GM12878 (cell line): Measurements from ENCODE around the gene PLEKHN1. TPM values are rescaled to one million over a fixed set of nuclear protein-coding genes. Genes with fewer than 3 reads are reported as not detected.

Experiments
- ATAC-seq: fragments of 200-7000 bp; cut with Tn5 transposase; 3 replicates; pipeline ENCODE4 v1.9.1; 2020; ENCODE audit warnings: mild to moderate bottlenecking, moderate library complexity
- BruUV-seq: library from RNA; stranded (reverse); fragments of 400-500 nt; replicated peaks from 2 replicates; lab custom pipeline; 2021; lab: Mats Ljungman, UMichigan
- CTCF ChIA-PET: fragments of 300-600 bp; sonication (Branson Sonifier 250); formaldehyde crosslinking; extraction: SDS; loops from one replicate; lab custom pipeline; 2021; ENCODE audit warnings: inconsistent platforms; lab: Yijun Ruan, JAX
- POLR2A ChIA-PET: fragments of 350-600 bp; formaldehyde crosslinking; extraction: SDS; loops from one replicate; lab custom pipeline; 2021; ENCODE audit warnings: inconsistent platforms; lab: Charles Lee
- RAD21 ChIA-PET: fragments of 300-600 bp; sonication (Branson Sonifier 250); formaldehyde crosslinking; loops from one replicate; lab custom pipeline; 2023; ENCODE audit warnings: antibody characterized with exemption; ENCODE audit not compliant: unreplicated experiment; lab: Charles Lee
- SMC1A ChIA-PET: fragments of 300-600 bp; sonication (Branson Sonifier 250); formaldehyde crosslinking; loops from one replicate; lab custom pipeline; 2023; ENCODE audit not compliant: unreplicated experiment, uncharacterized antibody; lab: Charles Lee
- DNase-seq: peaks from one replicate; pipeline ENCODE4 v3.0.0-alpha.2; 2011; ENCODE audit warnings: low read depth, low spot score
- FAIRE-seq: peaks from 3 replicates; lab custom pipeline; 2011; peaks lifted over from hg19 to GRCh38; lab: Jason Lieb, UNC
- H2AFZ ChIP-seq: 2 replicates; pipeline ENCODE4 v1.6.0; 2011; ENCODE audit warnings: low read depth, low read length, control low read depth; ENCODE audit not compliant: control insufficient read depth
- H3K27ac ChIP-seq: 2 replicates; pipeline ENCODE4 v1.5.1; 2011; ENCODE audit warnings: control low read depth; ENCODE audit not compliant: control insufficient read depth, insufficient read depth
- H3K27me3 ChIP-seq, 2 experiments: replicated peaks in 1 of 2; 2 replicates each; pipeline versions ENCODE4 v1.6.0 to v1.6.1; 2011; ENCODE audit warnings: low read length in 1 of 2; ENCODE audit not compliant: control insufficient read depth in 2 of 2, insufficient read depth in 2 of 2
- H3K36me3 ChIP-seq, 2 experiments: 2 replicates each; pipeline ENCODE4 v1.5.1; 2011; ENCODE audit warnings: low read length in 1 of 2; ENCODE audit not compliant: control insufficient read depth in 2 of 2, insufficient read depth in 2 of 2
- H3K4me1 ChIP-seq: 2 replicates; pipeline ENCODE4 v1.6.1; 2011; ENCODE audit warnings: mild to moderate bottlenecking, low read length, moderate library complexity, mixed read lengths; ENCODE audit not compliant: control insufficient read depth, insufficient read depth
- H3K4me2 ChIP-seq: 2 replicates; pipeline ENCODE4 v1.6.0; 2011; ENCODE audit warnings: control low read depth; ENCODE audit not compliant: control insufficient read depth, insufficient read depth
- H3K4me3 ChIP-seq: fragments of 200-600 bp; sonication (generic); 2 replicates; pipeline ENCODE4 v1.5.1; 2016
- H3K79me2 ChIP-seq: 2 replicates; pipeline ENCODE4 v1.6.0; 2011; ENCODE audit warnings: low read length; ENCODE audit not compliant: control insufficient read depth, insufficient read depth
- H3K9ac ChIP-seq: 2 replicates; pipeline ENCODE4 v1.8.0; 2011; ENCODE audit warnings: low read length, control low read depth, mixed read lengths; ENCODE audit not compliant: control insufficient read depth, insufficient read depth
- H3K9me3 ChIP-seq: replicated peaks from 3 replicates; pipeline ENCODE4 v1.5.1; 2011; ENCODE audit warnings: mild to moderate bottlenecking, low read length; ENCODE audit not compliant: control insufficient read depth, insufficient read depth
- H4K20me1 ChIP-seq: 2 replicates; pipeline ENCODE4 v1.6.0; 2011; ENCODE audit not compliant: control insufficient read depth, insufficient read depth
- BHLHE40 ChIP-seq, 2 experiments: fragments of 450-650 bp in 1 of 2; IDR thresholded peaks; 2 replicates each; pipeline ENCODE4 v1.6.1; 2011 to 2017; ENCODE audit warnings: low read depth in 2 of 2, borderline replicate concordance in 1 of 2, improper control_type of control experiment in 1 of 2, low read length in 1 of 2, mild to moderate bottlenecking in 1 of 2
- CREM ChIP-seq: IDR thresholded peaks from 2 replicates; pipeline ENCODE4 v1.6.1; 2014; ENCODE audit warnings: antibody characterized with exemption, low read depth
- DPF2 ChIP-seq: fragments of 450-650 bp; IDR thresholded peaks from 2 replicates; pipeline ENCODE4 v1.6.1; 2017; ENCODE audit warnings: mild to moderate bottlenecking
- FOXK2 ChIP-seq: fragments of 450-650 bp; IDR thresholded peaks from 2 replicates; pipeline ENCODE4 v1.6.1; 2017; ENCODE audit warnings: mild to moderate bottlenecking, moderate library complexity
- HDGF ChIP-seq: fragments of 450-650 bp; IDR thresholded peaks from 2 replicates; pipeline ENCODE4 v1.6.1; 2016; ENCODE audit warnings: antibody characterized with exemption
- MEF2B ChIP-seq: fragments of 450-650 bp; IDR thresholded peaks from 2 replicates; pipeline ENCODE4 v1.6.1; 2018; ENCODE audit warnings: mild to moderate bottlenecking, moderate library complexity; ENCODE audit not compliant: partially characterized antibody, poor library complexity, severe bottlenecking
- MTA3 ChIP-seq: IDR thresholded peaks from 2 replicates; pipeline ENCODE4 v1.6.1; 2012; ENCODE audit warnings: low read length, inconsistent platforms, borderline replicate concordance
- MYB ChIP-seq: fragments of 150-350 bp; IDR thresholded peaks from 2 replicates; pipeline ENCODE4 v1.6.1; 2014; ENCODE audit warnings: mild to moderate bottlenecking, low read depth, low read length, borderline replicate concordance
- NKRF ChIP-seq: fragments of 450-650 bp; conservative IDR thresholded peaks from 2 replicates; pipeline ENCODE4 v1.6.1; 2017; ENCODE audit warnings: mild to moderate bottlenecking, moderate library complexity
- RAD51 ChIP-seq: fragments of 450-650 bp; IDR thresholded peaks from 2 replicates; pipeline ENCODE4 v1.6.1; 2016; ENCODE audit warnings: moderate library complexity, mild to moderate bottlenecking, inconsistent platforms
- RCOR1 ChIP-seq: conservative IDR thresholded peaks from 2 replicates; pipeline ENCODE4 v1.6.1; 2012; ENCODE audit warnings: low read depth, low read length, improper control_type of control experiment
- SPI1 ChIP-seq: IDR thresholded peaks from 2 replicates; pipeline ENCODE4 v1.6.1; 2011; ENCODE audit warnings: low read depth, mild to moderate bottlenecking, low read length, moderate library complexity, borderline replicate concordance; ENCODE audit not compliant: insufficient read depth
- SREBF1 ChIP-seq: IDR thresholded peaks from 2 replicates; pipeline ENCODE4 v1.6.1; 2012; ENCODE audit warnings: mild to moderate bottlenecking, low read length
- WGBS: methylation state at CpG from one replicate; pipeline ENCODE4 v1.1.6; 2016; ENCODE audit warnings: low lambda C conversion rate; ENCODE audit not compliant: insufficient replicate concordance, insufficient coverage; ENCODE audit errors: missing lambda C conversion rate; 5-methylcytosine and 5-hydroxymethylcytosine counted together
- in situ Hi-C: fragments of 300-500 bp; cut with MboI; formaldehyde crosslinking; loops from 9 replicates; pipeline ENCODE4 v1.14.3; 2018; ENCODE audit warnings: mixed read lengths
- intact Hi-C: fragments of 100-400 bp; cut with micrococcal nuclease; formaldehyde crosslinking; loops from one replicate; pipeline ENCODE4 v1.14.2; 2022; ENCODE audit not compliant: unreplicated experiment
- polyA plus RNA-seq, 11 experiments: library from polyadenylated mRNA; depleted of rRNA in 4 of 11; unstranded in 6 of 11; stranded (reverse) in 5 of 11; fragments of >200 nt; fragmentation: Nextera tagmentation in 4 of 11; fragmentation: Illumina TruSeq in 1 of 11; extraction: Ambion mirVana in 4 of 11; extraction: Trizol in 1 of 11; gene quantifications; 1 replicate in 1 of 11; 2 replicates in 10 of 11; pipeline versions ENCODE4 v1.2.1 to v1.2.3, GENCODE V29; 2011 to 2016; ENCODE audit warnings: inconsistent platforms in 2 of 11, missing spikeins in 2 of 11, low read depth in 1 of 11
- total RNA-seq, 4 experiments: library from RNA; depleted of rRNA in 3 of 4; stranded (reverse); fragments of >200 nt in 3 of 4; fragmentation: Illumina TruSeq in 1 of 4; extraction: Trizol in 1 of 4; gene quantifications; 2 replicates each; pipeline versions ENCODE4 v1.2.1 to v1.2.3, GENCODE V29; 2013 to 2021
- TF ChIP-seq, protein P1 (sequence below): fragments of 450-650 bp; IDR thresholded peaks from 2 replicates; pipeline ENCODE4 v1.6.1; 2016; ENCODE audit warnings: mild to moderate bottlenecking
- TF ChIP-seq, protein P2 (sequence below): fragments of 450-650 bp; IDR thresholded peaks from 2 replicates; pipeline ENCODE4 v1.6.1; 2018; ENCODE audit warnings: mild to moderate bottlenecking, low read depth, moderate library complexity; ENCODE audit not compliant: partially characterized antibody

Gene PLEKHN1
- total and polyA plus RNA-seq, 10 of the 15 experiments (the other 5 are each of a cell fraction or from before 2014, with no cell fraction given) = 0.04 to 0.26 (median 0.18) TPM; not detected in 6

- peak overlapping the region; percentile 65 for H3K27ac ChIP-seq
- peak overlapping the region; percentile 54; the same call in 1 of the 2 replicates for H3K9ac ChIP-seq
- H3K9me3 ChIP-seq = no peaks in the 10 kb centered on the region
- in situ Hi-C loops (no loop called here), intact Hi-C loops (loop anchor here (5.0 kb wide), 1 partner anchor 43 kb away; no protein-coding TSS in a partner anchor)
- ChIA-PET SMC1A (interaction anchor here (0.7 to 1.3 kb wide), 4 partner anchors 12 to 45 kb away, joined by 3 to 4 read pairs (median 3); no protein-coding TSS in a partner anchor), POLR2A (interaction anchor here (0.7 to 2.1 kb wide), 3 partner anchors 14 to 27 kb away, joined by 3 to 6 read pairs (median 4); no protein-coding TSS in a partner anchor), CTCF (interaction anchor here (0.8 to 7.4 kb wide), 8 partner anchors 13 to 352 kb away, joined by 3 to 68 read pairs (median 6); no protein-coding TSS in a partner anchor), RAD21 (interaction anchor here (0.7 to 3.5 kb wide), 15 partner anchors 12 to 231 kb away, joined by 3 to 28 read pairs (median 3); no protein-coding TSS in a partner anchor)
- no peak overlapping the region for H3K4me2 ChIP-seq
- DNase-seq = no peak
- BruUV-seq = no TSS peak
- FAIRE-seq = peak; percentile 18
- H3K4me3 ChIP-seq = no peak overlapping the region
- peaks cover 14% of the 10 kb centered on the region for H3K4me1 ChIP-seq
- no peak overlapping the region; the same call in 1 of the 2 replicates for H2AFZ ChIP-seq
- no peaks in the 10 kb centered on the region for H3K36me3 ChIP-seq
- ATAC-seq = peak; percentile 64
- H4K20me1 ChIP-seq = no peaks in the 10 kb centered on the region
- H3K27me3 ChIP-seq = no peaks in the 10 kb centered on the region
- 7% methylated on average over 13 of the region's 91 CpGs for WGBS
- H3K79me2 ChIP-seq = peaks cover 13% of the 10 kb centered on the region
- TF ChIP-seq FOXK2 = no peak
- TF ChIP-seq SPI1 = no peak
- TF ChIP-seq, protein P1, sequence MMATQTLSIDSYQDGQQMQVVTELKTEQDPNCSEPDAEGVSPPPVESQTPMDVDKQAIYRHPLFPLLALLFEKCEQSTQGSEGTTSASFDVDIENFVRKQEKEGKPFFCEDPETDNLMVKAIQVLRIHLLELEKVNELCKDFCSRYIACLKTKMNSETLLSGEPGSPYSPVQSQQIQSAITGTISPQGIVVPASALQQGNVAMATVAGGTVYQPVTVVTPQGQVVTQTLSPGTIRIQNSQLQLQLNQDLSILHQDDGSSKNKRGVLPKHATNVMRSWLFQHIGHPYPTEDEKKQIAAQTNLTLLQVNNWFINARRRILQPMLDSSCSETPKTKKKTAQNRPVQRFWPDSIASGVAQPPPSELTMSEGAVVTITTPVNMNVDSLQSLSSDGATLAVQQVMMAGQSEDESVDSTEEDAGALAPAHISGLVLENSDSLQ = peak; percentile 35
- TF ChIP-seq CREM = no peak
- TF ChIP-seq HDGF = peak; percentile 61; the same call in 1 of the 2 replicates
- TF ChIP-seq RAD51 = no peak
- TF ChIP-seq, protein P2, sequence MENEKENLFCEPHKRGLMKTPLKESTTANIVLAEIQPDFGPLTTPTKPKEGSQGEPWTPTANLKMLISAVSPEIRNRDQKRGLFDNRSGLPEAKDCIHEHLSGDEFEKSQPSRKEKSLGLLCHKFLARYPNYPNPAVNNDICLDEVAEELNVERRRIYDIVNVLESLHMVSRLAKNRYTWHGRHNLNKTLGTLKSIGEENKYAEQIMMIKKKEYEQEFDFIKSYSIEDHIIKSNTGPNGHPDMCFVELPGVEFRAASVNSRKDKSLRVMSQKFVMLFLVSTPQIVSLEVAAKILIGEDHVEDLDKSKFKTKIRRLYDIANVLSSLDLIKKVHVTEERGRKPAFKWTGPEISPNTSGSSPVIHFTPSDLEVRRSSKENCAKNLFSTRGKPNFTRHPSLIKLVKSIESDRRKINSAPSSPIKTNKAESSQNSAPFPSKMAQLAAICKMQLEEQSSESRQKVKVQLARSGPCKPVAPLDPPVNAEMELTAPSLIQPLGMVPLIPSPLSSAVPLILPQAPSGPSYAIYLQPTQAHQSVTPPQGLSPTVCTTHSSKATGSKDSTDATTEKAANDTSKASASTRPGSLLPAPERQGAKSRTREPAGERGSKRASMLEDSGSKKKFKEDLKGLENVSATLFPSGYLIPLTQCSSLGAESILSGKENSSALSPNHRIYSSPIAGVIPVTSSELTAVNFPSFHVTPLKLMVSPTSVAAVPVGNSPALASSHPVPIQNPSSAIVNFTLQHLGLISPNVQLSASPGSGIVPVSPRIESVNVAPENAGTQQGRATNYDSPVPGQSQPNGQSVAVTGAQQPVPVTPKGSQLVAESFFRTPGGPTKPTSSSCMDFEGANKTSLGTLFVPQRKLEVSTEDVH = no peak
- TF ChIP-seq BHLHE40 (IDR thresholded peaks at IDR 0.05; ENCODE audit: borderline replicate concordance in 1 of 2, low read depth in 2 of 2, low read length in 1 of 2) = peak in 1 of 2 experiments; percentile 55; a peak in 2 of 4 replicates
- TF ChIP-seq NKRF = no peak
- no peak for TF ChIP-seq DPF2
- no peak for TF ChIP-seq MEF2B
- no peak for TF ChIP-seq MYB
- no peak for TF ChIP-seq RCOR1
- no peak for TF ChIP-seq SREBF1
- TF ChIP-seq MTA3 = no peak
Measured at GRCh38 chr1:1019122-1019999, 53.1 kb downstream of the PLEKHN1 start.
